ENCODE data around the gene RESP18.

RESP18 gene

GRCh38 chr2:219282943-219283581 lies 49.5 kb downstream of the RESP18 start:
- no peak for TF ChIP-seq CTCF (IDR thresholded peaks at IDR 0.05; ENCODE audit: insufficient read depth, low read depth, low read length, missing control alignments)
- H3K4me3 ChIP-seq (ENCODE audit: low read depth, low read length), result no peak overlapping the region
- no peak for DNase-seq (ENCODE audit: low read depth)

- TF ChIP-seq CTCF (IDR thresholded peaks at IDR 0.05; ENCODE audit: insufficient read depth, low read depth, low read length, missing control alignments), result no peak
- H3K4me3 ChIP-seq (ENCODE audit: low read depth, low read length), result no peak overlapping the region
- DNase-seq (ENCODE audit: low read depth), result no peak
Measured at GRCh38 chr2:219282375-219282774, 50.2 kb downstream of the RESP18 start.

- TF ChIP-seq CTCF (IDR thresholded peaks at IDR 0.05; ENCODE audit: insufficient read depth, low read depth, low read length, missing control alignments), result no peak
- H3K4me3 ChIP-seq (ENCODE audit: low read depth, low read length), result no peak overlapping the region
- DNase-seq (ENCODE audit: low read depth), result no peak
Measured at GRCh38 chr2:219281588-219281987, 51.0 kb downstream of the RESP18 start.

- TF ChIP-seq CTCF (IDR thresholded peaks at IDR 0.05; ENCODE audit: insufficient read depth, low read depth, low read length, missing control alignments), result no peak
- no peak for DNase-seq (ENCODE audit: low read depth)
- H3K4me3 ChIP-seq (ENCODE audit: low read depth, low read length), result no peak overlapping the region
Measured at GRCh38 chr2:219280651-219281050, 51.9 kb downstream of the RESP18 start.

GRCh38 chr2:219279916-219280516 lies 52.5 kb downstream of the RESP18 start:
- TF ChIP-seq CTCF (IDR thresholded peaks at IDR 0.05; ENCODE audit: insufficient read depth, low read depth, low read length, missing control alignments), result peak; percentile 29
- DNase-seq (ENCODE audit: low read depth), result no peak
- H3K4me3 ChIP-seq (ENCODE audit: low read depth, low read length), result peak overlapping the region; percentile 75

GRCh38 chr2:219279151-219279915 lies 53.2 kb downstream of the RESP18 start, which contains the start of gene DNAJB2:
Gene DNAJB2 (plus strand): TSS chr2:219279366. CDS start chr2:219279834, 468 bp downstream.
- H3K4me3 ChIP-seq (ENCODE audit: low read depth, low read length), result peak within 1 kb of the TSS; percentile 75
- no peak for TF ChIP-seq CTCF (IDR thresholded peaks at IDR 0.05; ENCODE audit: insufficient read depth, low read depth, low read length, missing control alignments)
- DNase-seq (ENCODE audit: low read depth), result peak; percentile 99
